GM18505 (cell line): ENCODE measurements around the gene LONP2.
"Not testable (repeated sequence)": the region's sequence is repeated elsewhere in the genome, so short reads cannot be mapped to it uniquely, and the experiment has no call there.

Source experiments
- ATAC-seq: cut with Tn5 transposase; IDR thresholded peaks from one replicate; pipeline ENCODE4 v1.9.1; 2021; ENCODE audit not compliant: unreplicated experiment
- POLR2A ChIP-seq: IDR thresholded peaks from 4 replicates; pipeline ENCODE4 v1.6.1; 2011; ENCODE audit warnings: borderline replicate concordance; ENCODE audit not compliant: insufficient read depth, insufficient read length; ENCODE audit errors: extremely low read depth

LONP2 gene

GRCh38 chr16:48366165-48367093 is 122.3 kb downstream of the LONP2 start:
- peak; percentile 55 for ATAC-seq
- TF ChIP-seq POLR2A = peak; percentile 41

- no peak for ATAC-seq
- TF ChIP-seq POLR2A = no peak
Observed at GRCh38 chr16:48367441-48368049, 123.4 kb downstream of the LONP2 start.

GRCh38 chr16:48369765-48370164 is 125.7 kb downstream of the LONP2 start:
- no peak for ATAC-seq
- no peak for TF ChIP-seq POLR2A

GRCh38 chr16:48370229-48370628 is 126.1 kb downstream of the LONP2 start:
- no peak for ATAC-seq
- no peak for TF ChIP-seq POLR2A

GRCh38 chr16:48370668-48371392 is 126.7 kb downstream of the LONP2 start:
- ATAC-seq = not testable (repeated sequence)

GRCh38 chr16:48371393-48371780 is 127.3 kb downstream of the LONP2 start:
- ATAC-seq = no peak
- no peak for TF ChIP-seq POLR2A

- no peak for ATAC-seq
- no peak for TF ChIP-seq POLR2A
Observed at GRCh38 chr16:48372744-48373143, 128.6 kb downstream of the LONP2 start.

- ATAC-seq = no peak
- no peak for TF ChIP-seq POLR2A
Observed at GRCh38 chr16:48373258-48374029, 129.3 kb downstream of the LONP2 start.

GRCh38 chr16:48374255-48374654 is 130.2 kb downstream of the LONP2 start:
- no peak for TF ChIP-seq POLR2A
- ATAC-seq = no peak

- ATAC-seq = not testable (repeated sequence)
Observed at GRCh38 chr16:48377301-48377700, 133.2 kb downstream of the LONP2 start.

- ATAC-seq = no peak
- no peak for TF ChIP-seq POLR2A
Observed at GRCh38 chr16:48378276-48378675, 134.2 kb downstream of the LONP2 start.

- no peak for TF ChIP-seq POLR2A
Observed at GRCh38 chr16:48378836-48379235, 134.7 kb downstream of the LONP2 start.

GRCh38 chr16:48381201-48381600 is 137.1 kb downstream of the LONP2 start:
- no peak for TF ChIP-seq POLR2A
- no peak for ATAC-seq

More at GRCh38 chr16:48378836-48379235, 134.7 kb downstream of the LONP2 start:
- no peak for ATAC-seq
